Activated CD8-positive, alpha-beta memory T cell treated with anti-CD3 and anti-CD28 coated beads for 4 hours (primary cell): ENCODE measurements around the gene RAPSN.
A peak's percentile ranks its signal among the peaks of the same experiment; 100 is the strongest.

ENCODE experiments used
- DNase-seq, 2 donors: peaks; one replicate each; pipeline ENCODE4 v3.0.0-alpha.2; 2020; ENCODE audit warnings: low read depth in 2 of 2

RAPSN gene

GRCh38 chr11:47434011-47434786 is 14.7 kb downstream of the RAPSN start:
- no peak for DNase-seq

GRCh38 chr11:47433157-47433556 is 15.8 kb downstream of the RAPSN start:
- DNase-seq = no peak

- DNase-seq = no peak
Measured at GRCh38 chr11:47431356-47432083, 17.4 kb downstream of the RAPSN start.

GRCh38 chr11:47430524-47430923 is 18.4 kb downstream of the RAPSN start:
- no peak for DNase-seq

- DNase-seq = peak; percentile 97 to 98
Measured at GRCh38 chr11:47426062-47426956, 22.6 kb downstream of the RAPSN start, which contains the start of gene PSMC3. Gene PSMC3, minus strand, starts transcription at chr11:47426439. Its CDS starts 160 bp downstream, at chr11:47426279.

- DNase-seq = no peak
Measured at GRCh38 chr11:47425611-47426010, 23.3 kb downstream of the RAPSN start.

GRCh38 chr11:47418454-47419259 is 30.3 kb downstream of the RAPSN start:
- no peak for DNase-seq

- no peak for DNase-seq
Measured at GRCh38 chr11:47417712-47418111, 31.2 kb downstream of the RAPSN start.

- DNase-seq = no peak
Measured at GRCh38 chr11:47415949-47416472, 32.9 kb downstream of the RAPSN start.

- no peak for DNase-seq
Measured at GRCh38 chr11:47415091-47415854, 33.7 kb downstream of the RAPSN start.

- DNase-seq = no peak
Measured at GRCh38 chr11:47414685-47415070, 34.3 kb downstream of the RAPSN start.

GRCh38 chr11:47413908-47414684 is 34.8 kb downstream of the RAPSN start:
- DNase-seq = no peak

- DNase-seq = no peak
Measured at GRCh38 chr11:47413351-47413750, 35.6 kb downstream of the RAPSN start.

GRCh38 chr11:47411884-47412746 is 36.8 kb downstream of the RAPSN start:
- no peak for DNase-seq

GRCh38 chr11:47410370-47411264 is 38.3 kb downstream of the RAPSN start:
- DNase-seq = no peak

GRCh38 chr11:47409440-47410369 is 39.2 kb downstream of the RAPSN start:
- DNase-seq = no peak
